PC-3 (cell line): ENCODE results near the gene OLFML2A. TPM values are rescaled to one million over a fixed set of nuclear protein-coding genes. Genes with fewer than 3 reads are reported as not detected.
A peak's percentile ranks its signal among the peaks of the same experiment; 100 is the strongest.

Experiments used
- ATAC-seq: fragments of 200-7000 bp; cut with Tn5 transposase; 2 replicates; pipeline ENCODE4 v1.9.1; 2020; ENCODE audit warnings: mild to moderate bottlenecking, moderate library complexity
- BruUV-seq: library from RNA; stranded (reverse); fragments of 400-500 nt; replicated peaks from 2 replicates; lab custom pipeline; 2021; lab: Mats Ljungman, UMichigan
- CTCF ChIA-PET: fragments of 300-600 bp; sonication (Branson Sonifier 250); formaldehyde crosslinking; loops from one replicate; lab custom pipeline; 2022; ENCODE audit warnings: antibody characterized with exemption; lab: Charles Lee
- POLR2A ChIA-PET: fragments of 300-600 bp; sonication (Branson Sonifier 250); formaldehyde crosslinking; loops from one replicate; lab custom pipeline; 2022; ENCODE audit warnings: antibody characterized with exemption; ENCODE audit not compliant: unreplicated experiment; lab: Charles Lee
- DNase-seq: peaks from one replicate; pipeline ENCODE4 v3.0.0-alpha.2; 2015
- H2AFZ ChIP-seq: fragments of 300-600 bp; sonication (generic); 2 replicates; pipeline ENCODE4 v1.6.0; 2016; ENCODE audit warnings: antibody characterized with exemption, low read length
- H3F3A ChIP-seq: fragments of 300-600 bp; sonication (generic); one replicate; pipeline ENCODE4 v1.6.0; 2017; ENCODE audit warnings: antibody characterized with exemption, low read length, control low read depth, mild to moderate bottlenecking; ENCODE audit not compliant: unreplicated experiment
- H3K27ac ChIP-seq: fragments of 300-600 bp; sonication (generic); 2 replicates; pipeline ENCODE4 v1.5.1; 2016; ENCODE audit warnings: mild to moderate bottlenecking, low read length
- H3K27me3 ChIP-seq: fragments of 300-600 bp; sonication (generic); 2 replicates; pipeline ENCODE4 v1.6.1; 2016; ENCODE audit warnings: low read length, mixed read lengths
- H3K36me3 ChIP-seq: fragments of 300-600 bp; sonication (generic); 2 replicates; pipeline ENCODE4 v1.6.1; 2016; ENCODE audit warnings: low read depth, mixed run types, low read length, mixed read lengths
- H3K4me1 ChIP-seq: fragments of 300-600 bp; sonication (generic); 2 replicates; pipeline ENCODE4 v1.5.1; 2016; ENCODE audit warnings: low read length; ENCODE audit not compliant: insufficient read depth
- H3K4me2 ChIP-seq: fragments of 300-600 bp; sonication (generic); 2 replicates; pipeline ENCODE4 v1.6.0; 2016; ENCODE audit warnings: low read length
- H3K4me3 ChIP-seq: fragments of 300-600 bp; sonication (generic); 2 replicates; pipeline ENCODE4 v1.5.1; 2016; ENCODE audit warnings: mild to moderate bottlenecking, low read length, mixed read lengths
- H3K79me2 ChIP-seq: fragments of 300-600 bp; sonication (generic); 2 replicates; pipeline ENCODE4 v1.6.1; 2017; ENCODE audit warnings: low read length, mixed read lengths
- H3K9ac ChIP-seq: fragments of 300-600 bp; sonication (generic); 2 replicates; pipeline ENCODE4 v1.6.0; 2016; ENCODE audit warnings: mild to moderate bottlenecking, low read length
- H3K9me2 ChIP-seq: fragments of 300-600 bp; sonication (generic); replicated peaks from 2 replicates; pipeline ENCODE4 v1.6.1; 2016; ENCODE audit warnings: mixed run types, low read length, mixed read lengths
- H3K9me3 ChIP-seq: fragments of 300-600 bp; sonication (generic); 2 replicates; pipeline ENCODE4 v1.6.1; 2016; ENCODE audit warnings: low read length, mixed read lengths
- H4K20me1 ChIP-seq: fragments of 300-600 bp; sonication (generic); 2 replicates; pipeline ENCODE4 v1.6.1; 2016; ENCODE audit warnings: low read length, mixed read lengths
- EZH2 ChIP-seq: fragments of 300-600 bp; sonication (generic); IDR thresholded peaks from one replicate; pipeline ENCODE4 v1.6.1; 2017; ENCODE audit warnings: antibody characterized with exemption, mild to moderate bottlenecking, low read length; ENCODE audit not compliant: unreplicated experiment
- EZH2phosphoT487 ChIP-seq: fragments of 300-600 bp; sonication (generic); IDR thresholded peaks from 2 replicates; pipeline ENCODE4 v1.6.1; 2018; ENCODE audit warnings: mild to moderate bottlenecking, antibody characterized with exemption, low read length, borderline replicate concordance
- intact Hi-C: fragments of 100-400 bp; cut with micrococcal nuclease; formaldehyde crosslinking; loops from 2 replicates; pipeline ENCODE4 v1.9.0; 2023
- total RNA-seq: library from RNA; depleted of rRNA; stranded (reverse); fragments of >200 nt; gene quantifications from 2 replicates; pipeline ENCODE4 v1.2.3, GENCODE V29; 2014
- TF ChIP-seq, protein P1 (sequence below): fragments of 300-600 bp; sonication (generic); conservative IDR thresholded peaks from 2 replicates; pipeline ENCODE4 v1.5.1; 2017; ENCODE audit warnings: antibody characterized with exemption, low read depth, mild to moderate bottlenecking, low read length

Gene OLFML2A
- total RNA-seq, 1 experiment from 2014 or later, result 3.4 TPM

DNA sequence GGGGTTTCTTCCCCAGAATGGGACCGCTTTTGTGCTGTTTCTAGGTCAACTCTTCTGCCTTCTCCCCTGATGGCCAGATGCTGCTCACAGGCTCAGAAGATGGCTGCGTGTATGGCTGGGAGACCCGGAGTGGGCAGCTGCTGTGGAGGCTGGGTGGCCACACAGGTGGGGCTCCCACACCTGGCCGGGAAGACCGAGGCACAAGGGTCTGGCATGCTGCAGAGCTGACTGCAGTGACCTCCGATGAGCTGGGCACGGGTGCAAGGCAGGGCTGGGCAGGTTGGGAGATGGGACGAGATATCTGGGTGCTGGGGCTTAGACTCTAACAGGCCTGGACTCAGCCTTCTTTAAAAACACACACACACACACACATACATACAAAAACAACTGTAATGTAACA is 77.2 kb downstream of the OLFML2A start:
- Histone ChIP-seq H3K9me2 (no peaks in the 10 kb centered on the region), H3K9ac (no peak overlapping the region), H3K27ac (no peak overlapping the region), H3K4me1 (peaks cover 6% of the 10 kb centered on the region; the same call in 1 of the 2 replicates), H3K9me3 (no peaks in the 10 kb centered on the region), H3K27me3 (no peaks in the 10 kb centered on the region), H3K4me2 (0 out of 2 replicates have a peak overlapping the region, but pooled peaks have one; percentile 95), H2AFZ (no peak overlapping the region), H3K4me3 (no peak overlapping the region), H4K20me1 (peaks cover 20% of the 10 kb centered on the region), H3K36me3 (peaks cover 21% of the 10 kb centered on the region), H3F3A (peaks cover 11% of the 10 kb centered on the region), H3K79me2 (peaks cover 11% of the 10 kb centered on the region)
- no peak for ATAC-seq
- TF ChIP-seq EZH2 (no peak), EZH2phosphoT487 (no peak)
- TF ChIP-seq, protein P1, sequence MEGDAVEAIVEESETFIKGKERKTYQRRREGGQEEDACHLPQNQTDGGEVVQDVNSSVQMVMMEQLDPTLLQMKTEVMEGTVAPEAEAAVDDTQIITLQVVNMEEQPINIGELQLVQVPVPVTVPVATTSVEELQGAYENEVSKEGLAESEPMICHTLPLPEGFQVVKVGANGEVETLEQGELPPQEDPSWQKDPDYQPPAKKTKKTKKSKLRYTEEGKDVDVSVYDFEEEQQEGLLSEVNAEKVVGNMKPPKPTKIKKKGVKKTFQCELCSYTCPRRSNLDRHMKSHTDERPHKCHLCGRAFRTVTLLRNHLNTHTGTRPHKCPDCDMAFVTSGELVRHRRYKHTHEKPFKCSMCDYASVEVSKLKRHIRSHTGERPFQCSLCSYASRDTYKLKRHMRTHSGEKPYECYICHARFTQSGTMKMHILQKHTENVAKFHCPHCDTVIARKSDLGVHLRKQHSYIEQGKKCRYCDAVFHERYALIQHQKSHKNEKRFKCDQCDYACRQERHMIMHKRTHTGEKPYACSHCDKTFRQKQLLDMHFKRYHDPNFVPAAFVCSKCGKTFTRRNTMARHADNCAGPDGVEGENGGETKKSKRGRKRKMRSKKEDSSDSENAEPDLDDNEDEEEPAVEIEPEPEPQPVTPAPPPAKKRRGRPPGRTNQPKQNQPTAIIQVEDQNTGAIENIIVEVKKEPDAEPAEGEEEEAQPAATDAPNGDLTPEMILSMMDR, result no peak
- POLR2A ChIA-PET, result interaction anchor here (0.6 kb wide), 1 partner anchor 447 kb away, joined by 4 read pairs; no protein-coding TSS in a partner anchor
- CTCF ChIA-PET, result interaction anchor here (2.1 to 4.4 kb wide), 2 partner anchors 75 to 82 kb away, joined by 24 to 58 read pairs; partner anchors contain the start of gene NR6A1
- DNase-seq, result no peak
- no TSS peak for BruUV-seq
- intact Hi-C loops, result no loop called here

DNA sequence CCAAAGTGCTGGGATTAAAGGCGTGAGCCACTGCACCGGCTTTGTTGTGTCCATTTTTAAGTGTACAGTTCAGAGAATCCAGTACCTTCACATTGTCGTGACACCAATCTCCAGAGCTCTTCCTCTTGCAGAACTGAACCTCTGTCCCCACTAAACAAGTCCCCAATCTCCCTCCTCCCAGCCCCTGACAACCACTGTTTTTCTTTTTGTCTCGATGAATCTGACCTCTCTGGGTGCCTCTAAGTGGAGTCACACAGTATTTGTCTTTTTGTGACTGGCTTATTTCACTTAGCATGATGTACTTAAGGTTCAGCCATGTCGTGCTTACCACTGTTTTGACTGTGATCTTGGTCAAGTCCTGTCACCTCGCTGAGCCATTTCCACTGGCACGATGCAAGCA is 77.9 kb downstream of the OLFML2A start:
- peaks cover 13% of the 10 kb centered on the region for H3F3A ChIP-seq
- H3K4me2 ChIP-seq, result no peak overlapping the region
- peaks cover 26% of the 10 kb centered on the region for H4K20me1 ChIP-seq
- POLR2A ChIA-PET, result no interaction called here
- peaks cover 28% of the 10 kb centered on the region for H3K36me3 ChIP-seq
- peaks cover 12% of the 10 kb centered on the region; the same call in 1 of the 2 replicates for H3K4me1 ChIP-seq
- H3K9me3 ChIP-seq, result no peaks in the 10 kb centered on the region
- intact Hi-C loops, result no loop called here
- no peak overlapping the region for H2AFZ ChIP-seq
- no peak overlapping the region for H3K4me3 ChIP-seq
- no peaks in the 10 kb centered on the region for H3K27me3 ChIP-seq
- no TSS peak for BruUV-seq
- H3K9ac ChIP-seq, result no peak overlapping the region
- DNase-seq (no peak), ATAC-seq (no peak)
- H3K79me2 ChIP-seq, result peaks cover 18% of the 10 kb centered on the region
- no peak overlapping the region for H3K27ac ChIP-seq
- CTCF ChIA-PET, result interaction anchor here (4.4 kb wide), 1 partner anchor 83 kb away, joined by 58 read pairs; the partner anchor contains the start of gene NR6A1
- H3K9me2 ChIP-seq, result no peaks in the 10 kb centered on the region
- TF ChIP-seq EZH2 (no peak), EZH2phosphoT487 (no peak)
- TF ChIP-seq, protein P1, result no peak

DNA sequence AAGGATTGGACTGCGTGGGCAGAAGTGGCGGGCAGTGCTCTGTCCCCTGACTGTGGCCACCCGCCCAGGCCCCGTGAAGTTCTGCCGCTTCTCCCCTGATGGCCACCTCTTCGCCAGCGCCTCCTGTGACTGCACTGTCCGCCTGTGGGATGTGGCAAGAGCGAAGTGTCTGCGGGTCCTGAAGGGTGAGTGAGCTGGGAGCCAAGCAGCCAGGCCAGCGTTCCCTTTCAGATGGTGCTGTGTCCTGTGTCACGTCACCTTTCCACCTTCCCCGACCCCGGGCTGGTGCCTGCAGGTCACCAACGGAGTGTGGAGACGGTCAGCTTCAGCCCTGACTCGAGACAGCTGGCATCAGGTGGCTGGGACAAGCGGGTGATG is 78.6 kb downstream of the OLFML2A start:
- Histone ChIP-seq H3K79me2 (peaks cover 25% of the 10 kb centered on the region), H3K4me1 (peaks cover 20% of the 10 kb centered on the region), H4K20me1 (peaks cover 34% of the 10 kb centered on the region), H3K4me3 (no peak overlapping the region), H3K9me2 (no peaks in the 10 kb centered on the region), H2AFZ (no peak overlapping the region), H3K9me3 (no peaks in the 10 kb centered on the region), H3K9ac (no peak overlapping the region), H3K4me2 (no peak overlapping the region), H3K27me3 (no peaks in the 10 kb centered on the region), H3F3A (peaks cover 13% of the 10 kb centered on the region), H3K36me3 (peaks cover 35% of the 10 kb centered on the region), H3K27ac (no peak overlapping the region)
- CTCF ChIA-PET, result interaction anchor here (4.4 kb wide), 1 partner anchor 84 kb away, joined by 58 read pairs; the partner anchor contains the start of gene NR6A1
- TF ChIP-seq, protein P1, result no peak
- intact Hi-C loops, result no loop called here
- DNase-seq, result no peak
- POLR2A ChIA-PET, result no interaction called here
- ATAC-seq, result no peak
- no TSS peak for BruUV-seq
